GM10248 (cell line): Measurements from ENCODE around the gene CCDC192.

ENCODE experiments used
- CTCF ChIA-PET: fragments of 300-600 bp; sonication (Branson Sonifier 250); formaldehyde crosslinking; extraction: SDS; loops from one replicate; lab custom pipeline; 2021; ENCODE audit warnings: antibody characterized with exemption; lab: Yijun Ruan, JAX
- POLR2A ChIA-PET: fragments of 350-650 bp; sonication (Branson Sonifier 250); formaldehyde crosslinking; extraction: SDS; loops from one replicate; lab custom pipeline; 2020; ENCODE audit warnings: antibody characterized with exemption; lab: Yijun Ruan, JAX
- DNase-seq: peaks from one replicate; pipeline ENCODE4 v3.0.0; 2012; ENCODE audit errors: extremely low spot score
- CTCF ChIP-seq: IDR thresholded peaks from 2 replicates; pipeline ENCODE4 v1.5.1; 2012; ENCODE audit warnings: mild to moderate bottlenecking, low read depth; ENCODE audit errors: extremely low read depth, missing control alignments, control extremely low read depth

CCDC192 gene

GRCh38 chr5:127832067-127832466 lies 128.9 kb downstream of the CCDC192 start:
- CTCF ChIA-PET = interaction anchor here (1.7 to 1.9 kb wide), 2 partner anchors 10 to 12 kb away, joined by 6 read pairs; no protein-coding TSS in a partner anchor
- POLR2A ChIA-PET = no interaction called here
- DNase-seq = no peak
- no peak for TF ChIP-seq CTCF

- POLR2A ChIA-PET = no interaction called here
- DNase-seq = no peak
- TF ChIP-seq CTCF = no peak
- CTCF ChIA-PET = interaction anchor here (0.6 to 1.9 kb wide), 2 partner anchors 8 to 25 kb away, joined by 3 to 6 read pairs; no protein-coding TSS in a partner anchor
Measured at GRCh38 chr5:127834094-127834531, 130.9 kb downstream of the CCDC192 start.

GRCh38 chr5:127834554-127834953 lies 131.4 kb downstream of the CCDC192 start:
- CTCF ChIA-PET = no interaction called here

GRCh38 chr5:127838661-127839060 lies 135.5 kb downstream of the CCDC192 start:
- ChIA-PET POLR2A (no interaction called here), CTCF (no interaction called here)
- DNase-seq = no peak
- TF ChIP-seq CTCF = no peak

More at GRCh38 chr5:127834554-127834953, 131.4 kb downstream of the CCDC192 start:
- no peak for TF ChIP-seq CTCF
- no peak for DNase-seq
- POLR2A ChIA-PET = no interaction called here

- POLR2A ChIA-PET = no interaction called here
- no peak for DNase-seq
- CTCF ChIA-PET = no interaction called here
- TF ChIP-seq CTCF = no peak
Measured at GRCh38 chr5:127839072-127839471, 135.9 kb downstream of the CCDC192 start.

- TF ChIP-seq CTCF = no peak
- DNase-seq = no peak
- POLR2A ChIA-PET = no interaction called here
- CTCF ChIA-PET = no interaction called here
Measured at GRCh38 chr5:127839496-127840197, 136.5 kb downstream of the CCDC192 start.
